ENCODE data around the gene CAPS.

Gene CAPS

GRCh38 chr19:5899728-5900526, 14.1 kb upstream of the CAPS start:
- no peak overlapping the region for H3K4me3 ChIP-seq (ENCODE audit: low read length)
- DNase-seq (ENCODE audit: low read depth): no peak
- TF ChIP-seq CTCF (IDR thresholded peaks at IDR 0.05; ENCODE audit: insufficient read depth, low read depth, low read length, missing control alignments): no peak

- H3K4me3 ChIP-seq (ENCODE audit: low read length): no peak overlapping the region
- DNase-seq (ENCODE audit: low read depth): no peak
- no peak for TF ChIP-seq CTCF (IDR thresholded peaks at IDR 0.05; ENCODE audit: insufficient read depth, low read depth, low read length, missing control alignments)
Observed at GRCh38 chr19:5900976-5901375, 13.1 kb upstream of the CAPS start.

- DNase-seq (ENCODE audit: low read depth): no peak
- H3K4me3 ChIP-seq (ENCODE audit: low read length): peak overlapping the region; percentile 100
- no peak for TF ChIP-seq CTCF (IDR thresholded peaks at IDR 0.05; ENCODE audit: insufficient read depth, low read depth, low read length, missing control alignments)
Observed at GRCh38 chr19:5903056-5903623, 10.9 kb upstream of the CAPS start.

GRCh38 chr19:5903624-5904351, 10.3 kb upstream of the CAPS start, which contains the start of gene NDUFA11:
NDUFA11 (minus strand) TSS chr19:5903790; CDS start chr19:5903708, 82 bp downstream.
- peak; percentile 99 for DNase-seq (ENCODE audit: low read depth)
- no peak for TF ChIP-seq CTCF (IDR thresholded peaks at IDR 0.05; ENCODE audit: insufficient read depth, low read depth, low read length, missing control alignments)
- peak within 1 kb of the TSS; percentile 100 for H3K4me3 ChIP-seq (ENCODE audit: low read length)

- H3K4me3 ChIP-seq (ENCODE audit: low read length): peak within 1 kb of the TSS; percentile 100
- DNase-seq (ENCODE audit: low read depth): peak; percentile 100
- no peak for TF ChIP-seq CTCF (IDR thresholded peaks at IDR 0.05; ENCODE audit: insufficient read depth, low read depth, low read length, missing control alignments)
Observed at GRCh38 chr19:5904352-5905113, 9.5 kb upstream of the CAPS start, which contains the start of gene VMAC. VMAC (plus strand) TSS chr19:5904872; CDS start chr19:5904891, 19 bp downstream.

- TF ChIP-seq CTCF (IDR thresholded peaks at IDR 0.05; ENCODE audit: insufficient read depth, low read depth, low read length, missing control alignments): no peak
- DNase-seq (ENCODE audit: low read depth): no peak
- H3K4me3 ChIP-seq (ENCODE audit: low read length): peak overlapping the region; percentile 77
Observed at GRCh38 chr19:5905114-5905778, 8.8 kb upstream of the CAPS start.

Measured in epithelial cell of esophagus (primary cell).